GM21360 (cell line): ENCODE data around the gene SLC39A3.
"Not testable (repeated sequence)": the region's sequence is repeated elsewhere in the genome, so short reads cannot be mapped to it uniquely, and the experiment has no call there.

Experiments
- ATAC-seq: cut with Tn5 transposase; IDR thresholded peaks from one replicate; pipeline ENCODE4 v1.9.1; 2021; ENCODE audit warnings: mild to moderate bottlenecking, moderate library complexity; ENCODE audit not compliant: unreplicated experiment

Gene SLC39A3

GRCh38 chr19:2723747-2724146 lies 16.1 kb downstream of the SLC39A3 start:
- no peak for ATAC-seq

GRCh38 chr19:2723345-2723715 lies 16.5 kb downstream of the SLC39A3 start:
- no peak for ATAC-seq

GRCh38 chr19:2722541-2723344 lies 17.1 kb downstream of the SLC39A3 start:
- ATAC-seq, result no peak

- ATAC-seq, result no peak
Observed at GRCh38 chr19:2721570-2722540, 18.0 kb downstream of the SLC39A3 start.

- ATAC-seq, result no peak
Observed at GRCh38 chr19:2720777-2721569, 18.8 kb downstream of the SLC39A3 start, which contains the start of gene DIRAS1. DIRAS1 (minus strand) TSS chr19:2721372; CDS start chr19:2717806, 3,566 bp downstream.

GRCh38 chr19:2719920-2720776 lies 19.7 kb downstream of the SLC39A3 start:
- no peak for ATAC-seq

GRCh38 chr19:2719232-2719735 lies 20.5 kb downstream of the SLC39A3 start:
- ATAC-seq, result no peak

- no peak for ATAC-seq
Observed at GRCh38 chr19:2717638-2718541, 21.9 kb downstream of the SLC39A3 start.

GRCh38 chr19:2716722-2717637 lies 22.8 kb downstream of the SLC39A3 start:
- ATAC-seq, result no peak

- ATAC-seq, result no peak
Observed at GRCh38 chr19:2716275-2716650, 23.6 kb downstream of the SLC39A3 start.

GRCh38 chr19:2715470-2716274 lies 24.1 kb downstream of the SLC39A3 start:
- ATAC-seq, result no peak

GRCh38 chr19:2714531-2715269 lies 25.1 kb downstream of the SLC39A3 start:
- no peak for ATAC-seq

- not testable (repeated sequence) for ATAC-seq
Observed at GRCh38 chr19:2714102-2714501, 25.7 kb downstream of the SLC39A3 start.

GRCh38 chr19:2713170-2713569 lies 26.6 kb downstream of the SLC39A3 start:
- not testable (repeated sequence) for ATAC-seq

GRCh38 chr19:2711875-2712205 lies 28.0 kb downstream of the SLC39A3 start:
- ATAC-seq, result no peak

- ATAC-seq, result no peak
Observed at GRCh38 chr19:2711172-2711874, 28.5 kb downstream of the SLC39A3 start.
